ENCODE measurements around the gene ST6GALNAC4. TPM values are rescaled to one million over a fixed set of nuclear protein-coding genes. Genes with fewer than 3 reads are reported as not detected.
A peak's percentile ranks its signal among the peaks of the same experiment; 100 is the strongest.

ST6GALNAC4 gene
- total RNA-seq, 1 donor from 2014 or later: 25.6 TPM

- Mint-ChIP-seq H3K4me3 (ENCODE audit: low read depth) (no peak overlapping the region), H3K27ac (peak overlapping the region; percentile 42), H3K36me3 (ENCODE audit: low read depth) (peaks cover 40% of the 10 kb centered on the region), H3K9me3 (no peaks in the 10 kb centered on the region), H3K27me3 (ENCODE audit: low read depth) (no peaks in the 10 kb centered on the region), H3K4me1 (ENCODE audit: low read depth) (peaks cover 34% of the 10 kb centered on the region)
- no peak for DNase-seq (ENCODE audit: low spot score)
- intact Hi-C loops (cut with micrococcal nuclease): loop anchor here (10.0 kb wide), 1 partner anchor 298 kb away; the partner anchor contains the start of gene STXBP1
These were observed 4.0 kb downstream of the ST6GALNAC4 start for GRCh38 chr9:127912882-127913281.

DNA sequence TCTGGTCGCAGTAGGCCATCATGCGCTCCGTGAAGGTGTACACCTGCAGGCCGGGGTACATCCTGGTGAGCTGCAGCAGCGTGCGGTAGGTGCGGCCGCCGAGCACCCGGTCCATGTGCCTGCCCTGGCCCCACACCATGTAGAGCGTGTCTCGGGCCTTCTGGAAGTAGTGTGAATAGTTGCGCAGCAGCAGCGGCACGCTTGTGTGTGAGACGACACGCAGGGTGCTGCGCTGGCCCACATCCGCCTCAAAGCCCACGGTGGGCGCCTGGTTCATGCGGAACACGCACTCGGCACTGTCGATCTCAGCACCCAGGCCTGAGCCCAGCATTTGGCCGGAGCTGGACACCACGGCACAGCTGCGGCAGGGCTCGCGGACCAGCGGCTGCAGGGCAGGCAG lies 4.5 kb downstream of the ST6GALNAC4 start:
- Mint-ChIP-seq H3K27ac (peak overlapping the region; percentile 42), H3K27me3 (ENCODE audit: low read depth) (no peaks in the 10 kb centered on the region), H3K4me3 (ENCODE audit: low read depth) (no peak overlapping the region), H3K9me3 (no peaks in the 10 kb centered on the region), H3K4me1 (ENCODE audit: low read depth) (peaks cover 31% of the 10 kb centered on the region), H3K36me3 (ENCODE audit: low read depth) (peaks cover 40% of the 10 kb centered on the region)
- no peak for DNase-seq (ENCODE audit: low spot score)
- intact Hi-C loops (cut with micrococcal nuclease): loop anchor here (10.0 kb wide), 1 partner anchor 297 kb away; the partner anchor contains the start of gene STXBP1

DNA sequence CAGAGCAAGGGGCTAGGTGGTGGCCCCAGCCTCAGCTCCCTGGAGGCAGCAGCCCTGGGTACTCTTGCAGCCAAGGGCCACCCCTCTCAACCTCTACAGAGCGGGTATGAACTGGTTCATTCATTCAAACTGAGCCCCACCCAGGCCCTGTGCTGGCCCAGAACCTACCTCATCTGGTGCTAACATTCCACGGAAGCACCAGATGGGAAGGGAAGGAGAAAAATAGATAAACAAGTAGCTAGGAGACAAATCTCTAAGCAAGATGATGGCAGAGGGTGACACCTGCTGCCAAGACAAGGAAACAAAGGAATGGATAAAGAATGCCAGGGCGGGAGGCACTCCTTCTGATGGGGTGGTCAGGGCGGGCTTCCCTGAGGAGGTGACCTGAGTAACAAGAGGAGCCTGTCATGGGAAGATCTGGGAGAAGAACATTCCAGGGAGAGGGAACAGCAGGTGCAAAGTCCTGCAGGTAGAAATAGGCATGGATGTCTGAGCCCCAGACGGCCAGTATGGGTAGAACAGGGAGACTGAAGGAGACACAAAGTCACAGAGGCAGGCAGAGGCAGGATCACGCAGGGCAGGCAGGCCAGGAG lies 6.1 kb downstream of the ST6GALNAC4 start:
- no peaks in the 10 kb centered on the region for H3K27me3 Mint-ChIP-seq (ENCODE audit: low read depth)
- peaks cover 38% of the 10 kb centered on the region for H3K4me1 Mint-ChIP-seq (ENCODE audit: low read depth)
- DNase-seq (ENCODE audit: low spot score): no peak
- H3K4me3 Mint-ChIP-seq (ENCODE audit: low read depth): no peak overlapping the region
- H3K27ac Mint-ChIP-seq: peak overlapping the region; percentile 95
- intact Hi-C loops (cut with micrococcal nuclease): loop anchor here (10.0 kb wide), 1 partner anchor 296 kb away; the partner anchor contains the start of gene STXBP1
- peaks cover 40% of the 10 kb centered on the region for H3K36me3 Mint-ChIP-seq (ENCODE audit: low read depth)
- H3K9me3 Mint-ChIP-seq: no peaks in the 10 kb centered on the region

GRCh38 chr9:127909839-127910273 lies 7.0 kb downstream of the ST6GALNAC4 start:
- intact Hi-C loops (cut with micrococcal nuclease): loop anchor here (10.0 kb wide), 1 partner anchor 295 kb away; the partner anchor contains the start of gene STXBP1
- DNase-seq (ENCODE audit: low spot score): no peak
- Mint-ChIP-seq H3K27ac (no peak overlapping the region), H3K4me1 (ENCODE audit: low read depth) (peaks cover 42% of the 10 kb centered on the region), H3K27me3 (ENCODE audit: low read depth) (no peaks in the 10 kb centered on the region), H3K9me3 (no peaks in the 10 kb centered on the region), H3K36me3 (ENCODE audit: low read depth) (peaks cover 40% of the 10 kb centered on the region), H3K4me3 (ENCODE audit: low read depth) (no peak overlapping the region)

GRCh38 chr9:127908660-127908926 lies 8.2 kb downstream of the ST6GALNAC4 start:
- no peak overlapping the region for H3K27ac Mint-ChIP-seq
- intact Hi-C loops (cut with micrococcal nuclease): no loop called here
- no peak overlapping the region for H3K4me3 Mint-ChIP-seq (ENCODE audit: low read depth)
- no peaks in the 10 kb centered on the region for H3K9me3 Mint-ChIP-seq
- no peak for DNase-seq (ENCODE audit: low spot score)
- H3K27me3 Mint-ChIP-seq (ENCODE audit: low read depth): no peaks in the 10 kb centered on the region
- H3K36me3 Mint-ChIP-seq (ENCODE audit: low read depth): peaks cover 40% of the 10 kb centered on the region
- peaks cover 47% of the 10 kb centered on the region for H3K4me1 Mint-ChIP-seq (ENCODE audit: low read depth)

DNA sequence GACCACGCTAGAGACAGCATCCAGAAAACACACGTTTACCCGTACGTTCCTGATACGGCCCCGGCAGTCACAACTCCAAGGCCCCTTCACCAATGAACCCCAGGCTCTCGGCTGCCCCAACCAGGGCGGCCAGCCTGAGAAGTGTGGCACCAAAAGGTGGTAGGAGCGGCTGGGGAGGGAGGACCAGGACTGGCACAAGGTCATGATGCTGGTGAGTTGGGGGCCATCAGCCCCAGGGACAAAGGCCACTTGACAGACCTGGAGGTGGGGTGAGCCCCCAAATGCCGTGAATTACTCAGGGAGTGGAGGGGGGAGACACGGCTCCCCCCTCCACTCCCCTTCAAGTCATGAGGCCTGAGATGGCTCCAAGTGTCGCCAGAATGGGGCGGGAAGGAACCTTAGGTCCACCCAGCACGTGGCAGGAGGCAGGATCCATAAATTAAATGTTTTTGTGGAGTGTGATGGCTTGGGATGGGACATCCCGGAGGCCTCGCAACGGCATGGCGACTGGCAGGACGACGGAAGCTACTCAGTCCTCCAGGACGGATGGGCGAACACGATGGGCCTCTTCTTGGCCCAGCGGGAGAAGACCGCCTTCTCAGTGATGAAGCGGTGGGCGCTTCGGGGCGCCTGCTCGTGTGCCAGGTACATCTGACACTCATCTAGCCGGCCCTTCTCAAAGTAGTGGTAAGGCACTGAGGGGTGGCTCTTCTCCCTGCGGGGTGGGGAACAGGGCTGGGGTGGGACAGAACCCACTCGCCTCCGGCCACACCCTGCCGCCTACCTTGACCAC lies 8.8 kb downstream of the ST6GALNAC4 start:
- Mint-ChIP-seq H3K27ac (peak overlapping the region; percentile 42), H3K4me3 (ENCODE audit: low read depth) (no peak overlapping the region)
- intact Hi-C loops (cut with micrococcal nuclease): no loop called here

DNA sequence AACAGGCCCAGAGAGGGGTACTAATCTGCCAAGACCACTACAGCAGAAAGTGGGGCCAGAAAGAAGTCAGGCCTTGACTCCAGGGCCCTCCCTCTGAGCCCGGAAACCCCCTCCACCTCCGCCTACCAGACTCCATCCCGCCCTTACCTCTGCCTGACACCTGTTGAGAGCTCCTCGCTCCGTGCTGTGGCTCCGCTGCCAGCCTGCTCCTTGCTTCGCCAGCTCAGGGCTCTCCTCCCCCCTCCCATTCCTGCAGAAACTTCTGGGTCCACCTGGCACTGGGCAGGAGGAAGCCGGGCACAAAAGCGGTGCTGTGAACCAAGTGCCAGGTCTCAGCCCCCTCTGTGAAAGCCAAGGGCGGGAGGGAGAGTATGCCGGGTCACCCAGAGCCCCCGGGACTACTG lies 11.1 kb downstream of the ST6GALNAC4 start:
- Mint-ChIP-seq H3K4me3 (ENCODE audit: low read depth) (peak overlapping the region; percentile 88), H3K27ac (peak overlapping the region; percentile 99), H3K9me3 (no peaks in the 10 kb centered on the region), H3K36me3 (ENCODE audit: low read depth) (peaks cover 21% of the 10 kb centered on the region), H3K4me1 (ENCODE audit: low read depth) (peaks cover 35% of the 10 kb centered on the region), H3K27me3 (ENCODE audit: low read depth) (no peaks in the 10 kb centered on the region)
- no peak for DNase-seq (ENCODE audit: low spot score)
- intact Hi-C loops (cut with micrococcal nuclease): loop anchor here (2.0 kb wide), 1 partner anchor 13 kb away; no protein-coding TSS in a partner anchor

More for the DNA sequence above, 8.8 kb downstream of the ST6GALNAC4 start:
- DNase-seq (ENCODE audit: low spot score): no peak
- H3K27me3 Mint-ChIP-seq (ENCODE audit: low read depth): no peaks in the 10 kb centered on the region
- H3K36me3 Mint-ChIP-seq (ENCODE audit: low read depth): peaks cover 40% of the 10 kb centered on the region
- no peaks in the 10 kb centered on the region for H3K9me3 Mint-ChIP-seq
- peaks cover 49% of the 10 kb centered on the region for H3K4me1 Mint-ChIP-seq (ENCODE audit: low read depth)

- Mint-ChIP-seq H3K4me1 (ENCODE audit: low read depth) (peaks cover 31% of the 10 kb centered on the region), H3K9me3 (no peaks in the 10 kb centered on the region), H3K27me3 (ENCODE audit: low read depth) (no peaks in the 10 kb centered on the region), H3K4me3 (ENCODE audit: low read depth) (peak overlapping the region; percentile 88), H3K27ac (peak overlapping the region; percentile 99), H3K36me3 (ENCODE audit: low read depth) (peaks cover 17% of the 10 kb centered on the region)
- DNase-seq (ENCODE audit: low spot score): no peak
- intact Hi-C loops (cut with micrococcal nuclease): loop anchor here (2.0 kb wide), 1 partner anchor 14 kb away; no protein-coding TSS in a partner anchor
These were observed 11.7 kb downstream of the ST6GALNAC4 start for GRCh38 chr9:127905004-127905728.

DNA sequence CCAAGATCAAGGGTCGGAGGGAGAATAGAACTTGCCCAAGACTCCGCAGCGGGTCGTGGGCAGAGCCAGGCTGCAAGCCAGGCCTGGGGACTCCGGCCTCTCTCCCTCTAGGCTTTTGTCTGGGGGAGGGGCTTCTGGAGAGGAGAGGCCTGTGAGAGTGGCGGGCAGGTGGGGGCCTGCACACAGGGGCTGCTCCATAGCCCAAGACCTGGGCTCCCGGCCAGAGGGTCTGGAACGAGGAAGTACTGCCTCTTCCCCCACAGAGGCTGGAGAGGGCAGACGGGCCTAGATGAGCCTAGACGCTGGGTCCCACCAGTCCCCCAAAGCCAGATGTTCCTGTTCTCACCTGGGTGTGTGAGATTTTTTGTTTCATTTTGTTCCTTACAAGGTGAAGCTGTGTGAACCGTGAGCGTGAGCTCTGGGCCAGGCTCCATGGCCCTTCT lies 12.3 kb downstream of the ST6GALNAC4 start:
- Mint-ChIP-seq H3K27ac (peak overlapping the region; percentile 99), H3K4me1 (ENCODE audit: low read depth) (peaks cover 34% of the 10 kb centered on the region), H3K9me3 (no peaks in the 10 kb centered on the region), H3K36me3 (ENCODE audit: low read depth) (peaks cover 20% of the 10 kb centered on the region), H3K4me3 (ENCODE audit: low read depth) (peak overlapping the region; percentile 88), H3K27me3 (ENCODE audit: low read depth) (no peaks in the 10 kb centered on the region)
- intact Hi-C loops (cut with micrococcal nuclease): loop anchor here (2.0 kb wide), 1 partner anchor 14 kb away; no protein-coding TSS in a partner anchor
- DNase-seq (ENCODE audit: low spot score): no peak

DNA sequence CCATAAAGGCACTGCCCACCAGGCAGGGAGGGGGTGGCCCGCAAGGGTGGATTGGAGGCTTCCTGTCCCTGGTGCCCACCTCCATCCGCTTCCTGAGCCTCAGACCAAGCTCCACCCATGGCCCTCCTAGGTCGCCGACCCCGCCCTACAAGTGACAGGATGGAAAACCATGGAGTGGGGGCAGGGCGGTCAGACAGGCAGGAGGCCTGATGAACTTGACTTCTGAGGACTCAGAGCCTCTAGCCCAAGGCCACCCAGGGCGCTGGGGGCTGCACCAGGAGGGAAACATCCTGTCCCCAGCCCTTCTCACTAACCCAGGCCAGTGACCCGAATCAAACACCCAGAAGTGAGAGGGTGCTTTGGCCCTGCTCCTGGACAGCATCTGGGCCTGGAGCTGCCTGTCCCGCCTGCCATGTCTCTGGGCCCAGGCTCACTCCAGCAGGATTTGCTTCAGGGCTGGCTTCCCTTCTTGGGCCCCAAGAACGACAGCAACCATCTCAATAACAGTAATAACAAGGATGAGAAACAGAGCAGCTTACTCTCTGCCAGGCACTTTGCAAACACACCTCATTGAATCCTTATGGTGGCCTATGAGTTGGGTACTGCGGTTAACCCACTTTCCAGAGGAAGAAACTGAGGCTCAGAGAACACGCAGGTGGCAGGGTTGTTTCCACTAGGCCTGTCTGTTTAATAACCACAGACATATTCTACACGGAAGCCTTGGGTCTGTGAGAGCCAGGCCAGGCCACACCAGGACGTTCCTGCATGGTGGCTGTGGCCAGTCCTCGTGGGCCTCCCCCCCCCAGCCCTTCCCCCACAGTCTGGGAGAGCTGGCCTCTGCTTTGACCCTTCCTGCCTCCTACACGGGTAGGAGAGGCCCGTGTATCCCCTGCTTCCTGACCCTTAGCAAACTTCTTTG lies 13.0 kb downstream of the ST6GALNAC4 start:
- H3K27ac Mint-ChIP-seq: peak overlapping the region; percentile 99
- peaks cover 34% of the 10 kb centered on the region for H3K4me1 Mint-ChIP-seq (ENCODE audit: low read depth)
- DNase-seq (ENCODE audit: low spot score): peak; percentile 83
- peak overlapping the region; percentile 88 for H3K4me3 Mint-ChIP-seq (ENCODE audit: low read depth)
- no peaks in the 10 kb centered on the region for H3K9me3 Mint-ChIP-seq
- H3K27me3 Mint-ChIP-seq (ENCODE audit: low read depth): no peaks in the 10 kb centered on the region
- intact Hi-C loops (cut with micrococcal nuclease): loop anchor here (2.0 kb wide), 1 partner anchor 15 kb away; no protein-coding TSS in a partner anchor
- peaks cover 18% of the 10 kb centered on the region for H3K36me3 Mint-ChIP-seq (ENCODE audit: low read depth)

GRCh38 chr9:127899128-127899943 lies 17.5 kb downstream of the ST6GALNAC4 start, which contains the start of gene ST6GALNAC6:
Gene ST6GALNAC6 (minus strand): TSS chr9:127899603. CDS start chr9:127897981, 1,622 bp downstream.
- intact Hi-C loops (cut with micrococcal nuclease): no loop called here
- peak; percentile 64 for DNase-seq (ENCODE audit: low spot score)
- Mint-ChIP-seq H3K27ac (peak within 1 kb of the TSS; percentile 84), H3K4me1 (ENCODE audit: low read depth) (peaks cover 23% of the 10 kb centered on the region), H3K36me3 (ENCODE audit: low read depth) (peaks cover 52% of the 10 kb centered on the region), H3K4me3 (ENCODE audit: low read depth) (peak within 1 kb of the TSS; percentile 88), H3K27me3 (ENCODE audit: low read depth) (no peaks in the 10 kb centered on the region), H3K9me3 (peaks cover 17% of the 10 kb centered on the region)
